ENCODE results near the gene TBC1D8. TPM values are rescaled to one million over a fixed set of nuclear protein-coding genes. Genes with fewer than 3 reads are reported as not detected.

Gene TBC1D8
- total and polyA plus RNA-seq, 2 of the 8 experiments (the other 6 are each of a cell fraction or from before 2014, with no cell fraction given): 20.8 to 21.8 TPM

DNA sequence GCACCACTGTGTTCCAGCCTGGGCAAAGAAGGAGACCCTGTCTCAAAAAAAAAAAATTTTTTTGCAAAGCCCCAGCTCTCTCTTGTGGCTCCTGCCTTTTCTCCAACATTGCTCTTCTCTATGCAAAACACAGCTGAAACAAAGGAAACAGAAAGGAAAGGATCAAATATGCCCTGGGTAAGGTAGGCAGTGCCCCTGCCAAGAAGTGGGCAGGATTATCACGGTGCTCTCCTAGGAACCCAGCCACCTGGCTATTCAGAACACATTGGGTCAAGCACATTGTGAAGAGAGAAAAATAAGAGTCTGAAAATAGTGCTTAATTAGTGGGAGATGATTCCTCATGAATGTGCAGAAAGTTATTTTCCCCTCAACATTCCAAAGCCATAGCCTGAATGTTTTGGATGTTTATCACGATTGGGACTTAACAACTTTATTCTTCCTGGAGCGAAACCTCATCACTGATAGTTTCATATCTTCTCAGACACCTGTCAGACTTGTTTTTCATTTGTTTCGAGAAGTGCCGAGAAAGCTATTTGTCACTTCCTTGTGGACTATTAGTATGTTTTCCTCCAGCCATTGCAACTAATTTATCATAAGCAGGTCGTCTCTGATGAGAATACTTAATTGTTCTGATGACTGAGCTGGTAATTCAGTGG, 191.8 kb downstream of the TBC1D8 start:
- ChIA-PET POLR2A (ENCODE audit: partially characterized antibody) (no interaction called here), CTCF (ENCODE audit: partially characterized antibody) (interaction anchor here (1.0 to 1.4 kb wide), 3 partner anchors 9 to 40 kb away, joined by 3 read pairs; no protein-coding TSS in a partner anchor)
- H3K27ac ChIP-seq (ENCODE audit: low read depth, low read length): no peak overlapping the region
- H4K8ac ChIP-seq (ENCODE audit: extremely low read depth, insufficient read depth, low read length): no peak overlapping the region
- no peak overlapping the region for H2AFZ ChIP-seq (ENCODE audit: low read length)
- H3K14ac ChIP-seq (ENCODE audit: insufficient read length): no peak overlapping the region
- no peak overlapping the region for H3K4me2 ChIP-seq (ENCODE audit: insufficient read depth in 1 of 2, low read depth in 2 of 2, low read length in 2 of 2)
- no peaks in the 10 kb centered on the region for H4K20me1 ChIP-seq (replicated peaks in 1 of 2; ENCODE audit: control insufficient read depth in 1 of 2, insufficient read depth in 2 of 2, low read length in 2 of 2)
- H3K27me3 ChIP-seq (replicated peaks in 1 of 4; ENCODE audit: control insufficient read depth in 3 of 4, extremely low read depth in 1 of 4, insufficient read depth in 3 of 4, low read length in 3 of 4): no peaks in the 10 kb centered on the region
- H3K18ac ChIP-seq (ENCODE audit: extremely low read depth, low read length): no peak overlapping the region
- H3K9me3 ChIP-seq (ENCODE audit: insufficient read depth in 2 of 2, low read depth in 1 of 2, low read length in 1 of 2): no peaks in the 10 kb centered on the region
- no peak overlapping the region for H3K4me3 ChIP-seq (ENCODE audit: extremely low read depth in 1 of 4, insufficient read depth in 2 of 4, low read depth in 3 of 4, low read length in 4 of 4)
- H4K91ac ChIP-seq (replicated peaks; ENCODE audit: insufficient read length, low read length): no peak overlapping the region
- TF ChIP-seq NRF1 (IDR thresholded peaks at IDR 0.05; ENCODE audit: low read depth, low read length) (no peak), SIN3A (conservative IDR thresholded peaks at IDR 0.05 in 1 of 2, IDR thresholded peaks at IDR 0.05 in 1 of 2; ENCODE audit: low read depth in 1 of 2, low read length in 2 of 2) (no peak), CTBP2 (IDR thresholded peaks at IDR 0.05; ENCODE audit: borderline replicate concordance, insufficient read depth, insufficient read length, low read length) (no peak), YY1 (IDR thresholded peaks at IDR 0.05; ENCODE audit: low read depth, low read length) (no peak), TCF12 (IDR thresholded peaks at IDR 0.05; ENCODE audit: low read depth, low read length) (no peak)
- TF ChIP-seq, protein P1, sequence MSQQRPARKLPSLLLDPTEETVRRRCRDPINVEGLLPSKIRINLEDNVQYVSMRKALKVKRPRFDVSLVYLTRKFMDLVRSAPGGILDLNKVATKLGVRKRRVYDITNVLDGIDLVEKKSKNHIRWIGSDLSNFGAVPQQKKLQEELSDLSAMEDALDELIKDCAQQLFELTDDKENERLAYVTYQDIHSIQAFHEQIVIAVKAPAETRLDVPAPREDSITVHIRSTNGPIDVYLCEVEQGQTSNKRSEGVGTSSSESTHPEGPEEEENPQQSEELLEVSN (IDR thresholded peaks at IDR 0.05): no peak
- no peak overlapping the region for H2BK120ac ChIP-seq (replicated peaks; ENCODE audit: low read depth, low read length)
- WGBS, 2 experiments (ENCODE audit: extremely low coverage in 1 of 2, insufficient coverage in 1 of 2, insufficient read length in 1 of 2, insufficient replicate concordance in 2 of 2, low coverage in 1 of 2, low lambda C conversion rate in 2 of 2, missing lambda C conversion rate in 1 of 2): 74% methylated on average over 6 of the region's 6 CpGs; no CpG with 5 or more reads in 1 of the 2 experiments
- H2BK15ac ChIP-seq (ENCODE audit: low read length): no peak overlapping the region
- H2BK5ac ChIP-seq (ENCODE audit: low read depth, low read length): no peak overlapping the region
- H3K23ac ChIP-seq (ENCODE audit: insufficient read length): no peak overlapping the region
- no peaks in the 10 kb centered on the region for H3K79me2 ChIP-seq (ENCODE audit: control insufficient read depth in 1 of 2, insufficient read depth in 2 of 2, low read length in 2 of 2)
- no peak overlapping the region for H3K9ac ChIP-seq (replicated peaks in 1 of 4; ENCODE audit: extremely low read depth in 1 of 4, low read depth in 3 of 4, low read length in 3 of 4)
- no peak overlapping the region for H2BK12ac ChIP-seq (ENCODE audit: low read depth, low read length)
- H3K56ac ChIP-seq (replicated peaks; ENCODE audit: insufficient read length, low read depth, low read length): no peak overlapping the region
- H3K79me1 ChIP-seq (ENCODE audit: low read depth, low read length): no peaks in the 10 kb centered on the region
- no peak overlapping the region for H2BK20ac ChIP-seq (ENCODE audit: low read length)
- no peak overlapping the region for H2AK5ac ChIP-seq (ENCODE audit: low read depth, low read length)
- H3K36me3 ChIP-seq (ENCODE audit: control insufficient read depth in 2 of 4, insufficient read depth in 4 of 4, low read length in 3 of 4): no peaks in the 10 kb centered on the region
- H4K5ac ChIP-seq (ENCODE audit: insufficient read length, low read depth, low read length): no peak overlapping the region
- peaks cover 0 to 3% (median 0%) of the 10 kb centered on the region in 4 experiments; a peak in 1 of 7 replicates for H3K4me1 ChIP-seq (replicated peaks in 1 of 4; ENCODE audit: control insufficient read depth in 3 of 4, insufficient read depth in 4 of 4, low read length in 3 of 4)
- no peak for FAIRE-seq
- H3K4ac ChIP-seq (replicated peaks; ENCODE audit: insufficient read length, low read depth, low read length): no peak overlapping the region
- no peak for DNase-seq (ENCODE audit: low read depth in 1 of 2, low spot score in 2 of 2)
- no peaks in the 10 kb centered on the region for H3K23me2 ChIP-seq (ENCODE audit: low read depth, low read length)
